ENCODE data around the gene CKAP4.

GRCh38 chr12:106281804-106282203, 34.0 kb upstream of the CKAP4 start:
- TF ChIP-seq CTCF (IDR thresholded peaks at IDR 0.05; ENCODE audit: low read depth, low read length, poor library complexity, severe bottlenecking) (no peak), EZH2phosphoT487 (IDR thresholded peaks at IDR 0.05; ENCODE audit: borderline replicate concordance, low read length) (no peak)

Measured in DOHH2 (cell line).